Esophagus squamous epithelium (tissue), 5 donors: ENCODE data around the gene TSPYL4. TPM values are rescaled to one million over a fixed set of nuclear protein-coding genes. Genes with fewer than 3 reads are reported as not detected.

Experiments used
- DNase-seq: peaks from one replicate; lab custom pipeline; 2025; lab: John Stamatoyannopoulos, UW
- H3K27ac ChIP-seq, 4 donors: fragments of 200-600 bp; sonication (generic); one replicate each; pipeline ENCODE4 v1.5.1; 2016 to 2019; ENCODE audit warnings: mild to moderate bottlenecking in 1 of 4
- H3K27me3 ChIP-seq, 4 donors: fragments of 200-600 bp; sonication (generic); 1 replicate in 3 of 4; 2 replicates in 1 of 4; pipeline versions ENCODE4 v1.5.1 to v1.6.0; 2017 to 2021; ENCODE audit warnings: antibody characterized with exemption in 1 of 4
- H3K36me3 ChIP-seq, 3 donors: fragments of 200-600 bp; sonication (generic); one replicate each; pipeline ENCODE4 v1.5.1; 2016 to 2019
- H3K4me1 ChIP-seq, 3 donors: fragments of 200-600 bp; sonication (generic); one replicate each; pipeline ENCODE4 v1.5.1; 2017 to 2019
- H3K4me3 ChIP-seq, 4 donors: fragments of 200-600 bp; sonication (generic); 1 replicate in 3 of 4; 2 replicates in 1 of 4; pipeline ENCODE4 v1.5.1; 2016 to 2019; ENCODE audit warnings: mild to moderate bottlenecking in 2 of 4, moderate library complexity in 1 of 4
- H3K9me3 ChIP-seq, 3 donors: fragments of 200-600 bp; sonication (generic); one replicate each; pipeline ENCODE4 v1.5.1; 2016 to 2019
- CTCF ChIP-seq, 6 experiments: fragments of 450-650 bp in 4 of 6; fragments of 200-600 bp in 2 of 6; sonication (generic) in 2 of 6; IDR thresholded peaks; one replicate each; pipeline ENCODE4 v1.5.1; 2016 to 2019; ENCODE audit warnings: antibody characterized with exemption in 6 of 6, mild to moderate bottlenecking in 4 of 6, moderate library complexity in 4 of 6
- POLR2A ChIP-seq, 4 donors: fragments of 450-650 bp; IDR thresholded peaks; one replicate each; pipeline ENCODE4 v1.6.1; 2017; ENCODE audit warnings: antibody characterized with exemption in 4 of 4, mild to moderate bottlenecking in 4 of 4, moderate library complexity in 3 of 4
- WGBS, 2 donors: methylation state at CpG; one replicate each; pipeline ENCODE4 v1.1.5; 2018; 5-methylcytosine and 5-hydroxymethylcytosine counted together
- intact Hi-C: fragments of 100-400 bp; cut with DNase I; formaldehyde crosslinking; loops from one replicate; pipeline ENCODE4 v1.15.0; 2022
- total RNA-seq, 4 donors: library from RNA; depleted of rRNA; stranded (reverse); fragments of >200 nt; gene quantifications; one replicate each; pipeline ENCODE4 v1.1.0, GENCODE V29; 2016
- donor health status: DM: yes; HTN: yes; CAD: no.

The TSPYL4 gene
- total RNA-seq, 4 donors from 2014 or later = 2.8 to 11.8 (median 6.3) TPM

DNA sequence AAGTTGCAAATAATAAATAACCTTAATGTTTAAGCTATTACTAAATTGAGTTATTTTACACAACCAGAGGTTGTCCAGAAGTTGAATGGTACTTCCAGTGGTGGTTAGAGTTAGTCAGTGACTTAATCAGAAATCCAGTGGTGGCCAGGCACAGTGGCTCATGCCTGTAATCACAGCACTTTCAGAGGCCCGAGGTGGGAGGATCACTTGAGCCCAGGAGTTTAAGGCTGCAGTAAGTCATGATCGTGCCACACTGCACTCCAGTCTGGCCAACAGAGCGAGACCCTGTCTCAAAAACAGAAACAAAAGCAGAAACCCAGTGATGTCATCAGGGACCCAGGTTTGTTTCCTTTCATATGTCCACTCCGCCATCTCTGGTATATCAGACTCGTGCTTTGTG lies 35.0 kb downstream of the TSPYL4 start:
- Histone ChIP-seq H3K9me3 (no peaks in the 10 kb centered on the region), H3K36me3 (peaks cover 0 to 23% (median 0%) of the 10 kb centered on the region in 3 donors), H3K27ac (no peak overlapping the region), H3K27me3 (no peaks in the 10 kb centered on the region), H3K4me1 (no peaks in the 10 kb centered on the region), H3K4me3 (no peak overlapping the region)
- intact Hi-C loops = no loop called here
- no peak for DNase-seq
- WGBS, 2 donors = 66 to 82% methylated on average over 5 of the region's 5 CpGs
- TF ChIP-seq POLR2A (IDR thresholded peaks at IDR 0.05) (no peak), CTCF (IDR thresholded peaks at IDR 0.05) (no peak)

DNA sequence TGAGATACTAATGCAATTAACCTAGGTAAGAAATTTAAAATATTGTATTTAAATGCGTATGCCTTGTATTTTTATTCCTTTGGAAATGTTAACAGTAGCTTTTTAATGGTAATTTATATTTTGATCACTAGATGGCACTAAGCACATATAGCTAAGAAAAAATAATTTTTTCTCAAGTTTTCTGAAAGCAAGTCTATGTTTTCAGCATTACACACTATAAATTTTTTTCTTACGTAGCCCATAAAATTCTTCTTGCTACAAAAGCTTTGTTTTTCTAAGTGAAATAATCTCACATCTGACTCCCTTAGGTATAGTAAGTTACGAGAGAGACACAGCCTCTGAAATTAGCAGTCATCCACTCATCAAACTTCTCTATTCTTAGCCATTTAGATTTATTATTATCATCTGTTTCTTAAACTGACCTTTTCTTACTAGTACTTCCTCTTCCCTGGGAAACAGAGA lies 35.7 kb downstream of the TSPYL4 start:
- Histone ChIP-seq H3K27me3 (no peaks in the 10 kb centered on the region), H3K4me3 (no peak overlapping the region), H3K27ac (no peak overlapping the region), H3K9me3 (no peaks in the 10 kb centered on the region), H3K4me1 (no peaks in the 10 kb centered on the region), H3K36me3 (peaks cover 0 to 22% (median 0%) of the 10 kb centered on the region in 3 donors)
- intact Hi-C loops = no loop called here
- DNase-seq = no peak
- TF ChIP-seq CTCF (IDR thresholded peaks at IDR 0.05) = peak in 3 of 6 experiments; percentile 12 to 45 (median 41)
- TF ChIP-seq POLR2A (IDR thresholded peaks at IDR 0.05) = no peak
- 43 to 45% methylated on average over 3 of the region's 3 CpGs for WGBS, 2 donors

GRCh38 chr6:116217069-116217468 lies 36.8 kb downstream of the TSPYL4 start:
- no peaks in the 10 kb centered on the region for H3K27me3 ChIP-seq
- no peak for DNase-seq
- WGBS, 2 donors = 0 to 18% methylated on average over 1 of the region's 1 CpG
- H3K4me1 ChIP-seq = no peaks in the 10 kb centered on the region
- TF ChIP-seq POLR2A (IDR thresholded peaks at IDR 0.05) = no peak
- peak in 4 of 6 experiments; percentile 27 to 62 (median 38) for TF ChIP-seq CTCF (IDR thresholded peaks at IDR 0.05)
- H3K27ac ChIP-seq = no peak overlapping the region
- no peak overlapping the region for H3K4me3 ChIP-seq
- no peaks in the 10 kb centered on the region for H3K9me3 ChIP-seq
- intact Hi-C loops = no loop called here
- peaks cover 0 to 10% (median 0%) of the 10 kb centered on the region in 3 donors for H3K36me3 ChIP-seq

GRCh38 chr6:116215414-116215813 lies 38.5 kb downstream of the TSPYL4 start:
- Histone ChIP-seq H3K9me3 (no peaks in the 10 kb centered on the region), H3K27me3 (no peaks in the 10 kb centered on the region), H3K27ac (no peak overlapping the region), H3K4me3 (no peak overlapping the region), H3K36me3 (no peaks in the 10 kb centered on the region), H3K4me1 (peaks cover 0 to 8% (median 0%) of the 10 kb centered on the region in 3 donors)
- no peak for DNase-seq
- intact Hi-C loops = no loop called here
- TF ChIP-seq POLR2A (IDR thresholded peaks at IDR 0.05) (no peak), CTCF (IDR thresholded peaks at IDR 0.05) (no peak)
- WGBS, 2 donors = 77 to 89% methylated on average over 5 of the region's 5 CpGs

- no peak for DNase-seq
- no peaks in the 10 kb centered on the region for H3K36me3 ChIP-seq
- H3K27ac ChIP-seq = no peak overlapping the region
- H3K27me3 ChIP-seq = no peaks in the 10 kb centered on the region
- no peak overlapping the region for H3K4me3 ChIP-seq
- no peaks in the 10 kb centered on the region for H3K9me3 ChIP-seq
- H3K4me1 ChIP-seq = peaks cover 0 to 12% (median 0%) of the 10 kb centered on the region in 3 donors
- 88 to 100% methylated on average over 1 of the region's 1 CpG for WGBS, 2 donors
- intact Hi-C loops = no loop called here
- TF ChIP-seq CTCF (IDR thresholded peaks at IDR 0.05) (no peak), POLR2A (IDR thresholded peaks at IDR 0.05) (no peak)
These were observed 39.2 kb downstream of the TSPYL4 start for GRCh38 chr6:116214681-116215080.
